ENCODE data around the gene RGS1.

DNA sequence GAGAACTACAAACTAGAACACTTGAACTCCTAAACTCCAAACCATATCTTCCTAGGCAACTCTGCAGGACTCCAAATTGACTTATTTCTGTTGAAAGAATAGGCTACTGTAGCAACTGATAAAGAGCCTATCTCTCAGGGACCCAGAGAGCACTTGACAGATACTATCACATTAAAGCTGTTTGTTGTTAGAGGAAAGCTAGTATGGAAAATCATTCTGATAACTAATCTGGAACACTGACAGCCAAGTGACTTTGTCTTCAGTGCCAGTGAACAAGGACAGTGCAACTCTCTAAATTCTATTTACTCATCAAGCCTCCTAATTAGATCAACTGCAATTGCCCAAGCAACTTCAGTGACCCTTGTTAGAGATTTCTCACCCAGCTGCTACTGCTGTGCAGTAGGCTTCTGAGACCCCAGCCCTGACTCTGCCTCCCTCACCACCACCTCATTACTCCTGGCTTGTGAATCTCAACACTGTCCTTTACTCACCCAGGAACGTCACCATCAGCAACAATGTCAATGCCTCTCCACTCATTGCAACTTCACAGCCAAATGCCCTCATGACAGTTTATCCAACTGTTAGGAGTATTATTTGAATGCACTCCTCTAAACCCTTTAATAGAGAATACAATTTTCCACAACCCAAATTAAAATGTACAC is 53.0 kb downstream of the RGS1 start:
- TF ChIP-seq POLR2AphosphoS5 (IDR thresholded peaks at IDR 0.05; ENCODE audit: low read depth, low read length) (no peak), CTCF (IDR thresholded peaks at IDR 0.05) (no peak)

Measured in Panc1 (cell line).